ENCODE measurements around the gene CNIH3. TPM values are rescaled to one million over a fixed set of nuclear protein-coding genes. Genes with fewer than 3 reads are reported as not detected.

Gene CNIH3
- total RNA-seq, 4 donors from 2014 or later = 0.68 to 1.1 TPM; not detected in 2

GRCh38 chr1:224592636-224593582 lies 23.2 kb upstream of the CNIH3 start:
- no peak for TF ChIP-seq CTCF (IDR thresholded peaks at IDR 0.05)
- no peak for TF ChIP-seq POLR2A (IDR thresholded peaks at IDR 0.05)
- no peak for TF ChIP-seq EP300 (IDR thresholded peaks at IDR 0.05; ENCODE audit: low read depth)
- no peak for TF ChIP-seq POLR2AphosphoS5 (IDR thresholded peaks at IDR 0.05)
- in situ Hi-C loops (cut with MboI; ENCODE audit: low pct_ligation_motif_present in 1 of 4, low pct_unique_long_range_greater_than_20kb in 1 of 4, low sequenced_read_pairs in 3 of 4) = no loop called here
- Histone ChIP-seq H3K4me3 (no peak overlapping the region), H3K9me3 (no peaks in the 10 kb centered on the region), H3K27me3 (no peaks in the 10 kb centered on the region), H3K36me3 (no peaks in the 10 kb centered on the region), H3K27ac (no peak overlapping the region), H3K4me1 (no peaks in the 10 kb centered on the region)
- intact Hi-C loops (cut with DNase I; ENCODE audit: low total_unique reads) = no loop called here
- 53 to 60% methylated on average over 1 to 6 of the region's 6 CpGs for WGBS, 2 donors (ENCODE audit: low coverage in 1 of 2)
- DNase-seq = no peak

DNA sequence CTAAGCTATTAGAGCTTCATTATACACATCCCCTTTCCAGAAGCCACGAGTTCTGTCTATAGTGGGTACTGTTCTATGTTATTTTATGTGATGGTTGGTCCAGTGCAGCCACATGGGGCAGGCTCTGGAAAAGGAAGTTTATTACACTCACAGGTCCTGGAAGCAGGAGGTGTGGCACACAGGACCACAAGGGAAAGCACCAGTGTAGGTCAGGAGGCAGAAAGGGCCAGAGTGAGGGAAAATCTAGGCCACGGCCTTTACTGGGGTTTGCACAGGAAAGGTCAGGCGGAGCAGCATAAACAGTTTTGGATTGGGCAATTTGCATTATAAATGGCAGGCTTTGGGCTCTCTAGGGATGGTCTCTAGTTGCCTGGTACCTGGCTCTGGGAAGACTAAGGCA lies 21.8 kb upstream of the CNIH3 start:
- Histone ChIP-seq H3K27me3 (no peaks in the 10 kb centered on the region), H3K4me1 (no peaks in the 10 kb centered on the region), H3K36me3 (no peaks in the 10 kb centered on the region), H3K4me3 (no peak overlapping the region), H3K9me3 (no peaks in the 10 kb centered on the region), H3K27ac (no peak overlapping the region)
- intact Hi-C loops (cut with DNase I; ENCODE audit: low total_unique reads) (no loop called here), in situ Hi-C loops (cut with MboI; ENCODE audit: low pct_ligation_motif_present in 1 of 4, low pct_unique_long_range_greater_than_20kb in 1 of 4, low sequenced_read_pairs in 3 of 4) (no loop called here)
- no peak for DNase-seq
- TF ChIP-seq POLR2AphosphoS5 (IDR thresholded peaks at IDR 0.05) = no peak
- no peak for TF ChIP-seq EP300 (IDR thresholded peaks at IDR 0.05; ENCODE audit: low read depth)
- no peak for TF ChIP-seq CTCF (IDR thresholded peaks at IDR 0.05)
- TF ChIP-seq POLR2A (IDR thresholded peaks at IDR 0.05) = no peak
- 88 to 100% methylated on average over 1 to 3 of the region's 3 CpGs for WGBS, 2 donors (ENCODE audit: low coverage in 1 of 2)

- Histone ChIP-seq H3K36me3 (no peaks in the 10 kb centered on the region), H3K4me1 (no peaks in the 10 kb centered on the region), H3K27me3 (no peaks in the 10 kb centered on the region), H3K4me3 (no peak overlapping the region), H3K9me3 (no peaks in the 10 kb centered on the region), H3K27ac (no peak overlapping the region)
- no peak for DNase-seq
- in situ Hi-C loops (cut with MboI; ENCODE audit: low pct_ligation_motif_present in 1 of 4, low pct_unique_long_range_greater_than_20kb in 1 of 4, low sequenced_read_pairs in 3 of 4) (no loop called here), intact Hi-C loops (cut with DNase I; ENCODE audit: low total_unique reads) (no loop called here)
- TF ChIP-seq POLR2AphosphoS5 (IDR thresholded peaks at IDR 0.05) (no peak), POLR2A (IDR thresholded peaks at IDR 0.05) (no peak), EP300 (IDR thresholded peaks at IDR 0.05; ENCODE audit: low read depth) (no peak), CTCF (IDR thresholded peaks at IDR 0.05) (no peak)
Measured at GRCh38 chr1:224594851-224595250, 21.3 kb upstream of the CNIH3 start.

- intact Hi-C loops (cut with DNase I; ENCODE audit: low total_unique reads) (no loop called here), in situ Hi-C loops (cut with MboI; ENCODE audit: low pct_ligation_motif_present in 1 of 4, low pct_unique_long_range_greater_than_20kb in 1 of 4, low sequenced_read_pairs in 3 of 4) (no loop called here)
- Histone ChIP-seq H3K4me1 (no peaks in the 10 kb centered on the region), H3K4me3 (no peak overlapping the region), H3K9me3 (no peaks in the 10 kb centered on the region), H3K36me3 (no peaks in the 10 kb centered on the region), H3K27me3 (no peaks in the 10 kb centered on the region), H3K27ac (no peak overlapping the region)
- DNase-seq = no peak
- 89 to 100% methylated on average over 2 to 11 of the region's 11 CpGs for WGBS, 2 donors (ENCODE audit: low coverage in 1 of 2)
- TF ChIP-seq EP300 (IDR thresholded peaks at IDR 0.05; ENCODE audit: low read depth) (no peak), POLR2A (IDR thresholded peaks at IDR 0.05) (no peak), CTCF (IDR thresholded peaks at IDR 0.05) (no peak), POLR2AphosphoS5 (IDR thresholded peaks at IDR 0.05) (no peak)
Measured at GRCh38 chr1:224605482-224606181, 10.5 kb upstream of the CNIH3 start.
